WTC11 (cell line): ENCODE measurements around the gene PCED1A. TPM values are rescaled to one million over a fixed set of nuclear protein-coding genes. Genes with fewer than 3 reads are reported as not detected.

Experiments
- ATAC-seq: fragments of 200-7000 bp; cut with Tn5 transposase; 2 replicates; pipeline ENCODE4 v1.10.0; 2021; ENCODE audit warnings: mild to moderate bottlenecking, moderate library complexity
- CTCF ChIA-PET: fragments of 300-600 bp; sonication (Branson Sonifier 250); formaldehyde crosslinking; loops from one replicate; lab custom pipeline; 2021; ENCODE audit warnings: antibody characterized with exemption; lab: Charles Lee
- POLR2A ChIA-PET: fragments of 350-600 bp; sonication (Branson Sonifier 250); formaldehyde crosslinking; loops from one replicate; lab custom pipeline; 2021; ENCODE audit warnings: antibody characterized with exemption; lab: Charles Lee
- DNase-seq: peaks from one replicate; pipeline ENCODE4 v3.0.0; 2021; ENCODE audit warnings: low spot score
- H3K27ac Mint-ChIP-seq: 2 replicates; pipeline ENCODE4 v1.8.0; 2021; ENCODE audit warnings: mixed read lengths
- H3K27me3 Mint-ChIP-seq: 2 replicates; pipeline ENCODE4 v1.8.0; 2021; ENCODE audit warnings: low read depth, mild to moderate bottlenecking, moderate library complexity, mixed read lengths
- H3K36me3 Mint-ChIP-seq: 2 replicates; pipeline ENCODE4 v1.8.0; 2021; ENCODE audit warnings: mixed read lengths
- H3K4me1 Mint-ChIP-seq: 2 replicates; pipeline ENCODE4 v1.8.0; 2022; ENCODE audit warnings: mixed read lengths
- H3K4me3 Mint-ChIP-seq: 2 replicates; pipeline ENCODE4 v1.8.0; 2021; ENCODE audit warnings: mild to moderate bottlenecking, moderate library complexity, mixed read lengths
- H3K9me3 Mint-ChIP-seq: 2 replicates; pipeline ENCODE4 v1.8.0; 2021; ENCODE audit warnings: mixed read lengths
- FOXK1 ChIP-seq: sonication (generic); formaldehyde crosslinking; IDR thresholded peaks from 2 replicates; pipeline ENCODE4 v1.8.0; 2022; ENCODE audit warnings: mild to moderate bottlenecking, moderate library complexity, missing genetic modification reagents
- FOXP1 ChIP-seq: sonication (generic); formaldehyde crosslinking; IDR thresholded peaks from 2 replicates; pipeline ENCODE4 v1.8.0; 2022; ENCODE audit warnings: missing genetic modification reagents, mild to moderate bottlenecking, moderate library complexity, borderline replicate concordance
- GABPB1 ChIP-seq: sonication (generic); formaldehyde crosslinking; IDR thresholded peaks from 2 replicates; pipeline ENCODE4 v1.8.1; 2023; ENCODE audit warnings: mild to moderate bottlenecking, missing genetic modification reagents
- GTF2I ChIP-seq: fragments of 250-450 bp; sonication (Bioruptor Pico); conservative IDR thresholded peaks from 2 replicates; pipeline ENCODE4 v1.4.0; 2021; ENCODE audit warnings: mild to moderate bottlenecking
- HMGA2 ChIP-seq: fragments of 250-450 bp; sonication (Bioruptor Pico); IDR thresholded peaks from 2 replicates; pipeline ENCODE4 v1.4.0; 2021; ENCODE audit warnings: mild to moderate bottlenecking, moderate library complexity
- MXD4 ChIP-seq: fragments of 250-450 bp; sonication (Bioruptor Pico); IDR thresholded peaks from 2 replicates; pipeline ENCODE4 v1.8.0; 2021; ENCODE audit warnings: mild to moderate bottlenecking, moderate library complexity, borderline replicate concordance
- NR1H2 ChIP-seq: sonication (generic); formaldehyde crosslinking; IDR thresholded peaks from 2 replicates; pipeline ENCODE4 v1.9.0; 2021; ENCODE audit warnings: mild to moderate bottlenecking, moderate library complexity, missing genetic modification reagents
- PRRX2 ChIP-seq: fragments of 250-450 bp; sonication (Bioruptor Pico); IDR thresholded peaks from 2 replicates; pipeline ENCODE4 v1.8.0; 2021; ENCODE audit warnings: mild to moderate bottlenecking
- RORB ChIP-seq: fragments of 250-450 bp; sonication (Bioruptor Pico); IDR thresholded peaks from 2 replicates; pipeline ENCODE4 v1.9.0; 2021; ENCODE audit warnings: mild to moderate bottlenecking
- TP53 ChIP-seq: sonication (generic); formaldehyde crosslinking; IDR thresholded peaks from 2 replicates; pipeline ENCODE4 v1.8.1; 2023; ENCODE audit warnings: mild to moderate bottlenecking, missing genetic modification reagents
- ZNF263 ChIP-seq: sonication (generic); formaldehyde crosslinking; IDR thresholded peaks from 2 replicates; pipeline ENCODE4 v1.8.1; 2022; ENCODE audit warnings: low read depth, mild to moderate bottlenecking, moderate library complexity, missing genetic modification reagents
- ZNF396 ChIP-seq: fragments of 250-450 bp; sonication (Bioruptor Pico); IDR thresholded peaks from 2 replicates; pipeline ENCODE4 v1.8.0; 2021; ENCODE audit warnings: mild to moderate bottlenecking, moderate library complexity, borderline replicate concordance
- total RNA-seq: library from RNA; stranded (reverse); gene quantifications from 3 replicates; pipeline ENCODE4 v1.2.3, GENCODE V29; 2021
- TF ChIP-seq, protein P1 (sequence below): sonication (generic); formaldehyde crosslinking; IDR thresholded peaks from 2 replicates; pipeline ENCODE4 v1.8.0; 2023; ENCODE audit warnings: missing genetic modification reagents
- TF ChIP-seq, protein P2 (sequence below): fragments of 250-450 bp; sonication (Bioruptor Pico); IDR thresholded peaks from 2 replicates; pipeline ENCODE4 v1.8.0; 2021; ENCODE audit warnings: mild to moderate bottlenecking
- TF ChIP-seq, protein P3 (sequence below): sonication (generic); formaldehyde crosslinking; IDR thresholded peaks from 2 replicates; pipeline ENCODE4 v1.8.1; 2023; ENCODE audit warnings: mild to moderate bottlenecking, missing genetic modification reagents
- TF ChIP-seq, protein P4 (sequence below): fragments of 200-600 bp; IDR thresholded peaks from 2 replicates; pipeline ENCODE4 v1.8.0; 2022; ENCODE audit warnings: antibody characterized with exemption
- TF ChIP-seq, protein P5 (sequence below): fragments of 250-450 bp; sonication (Bioruptor Pico); IDR thresholded peaks from 2 replicates; pipeline ENCODE4 v1.9.0; 2021; ENCODE audit warnings: mild to moderate bottlenecking
- TF ChIP-seq, protein P6 (sequence below): fragments of 250-450 bp; sonication (Bioruptor Pico); IDR thresholded peaks from 2 replicates; pipeline ENCODE4 v2.1.2; 2022; ENCODE audit warnings: mild to moderate bottlenecking, moderate library complexity
- TF ChIP-seq, protein P7 (sequence below): sonication (generic); formaldehyde crosslinking; IDR thresholded peaks from 2 replicates; pipeline ENCODE4 v1.8.1; 2022; ENCODE audit warnings: mild to moderate bottlenecking, moderate library complexity, missing genetic modification reagents

Gene PCED1A
- total RNA-seq, 1 experiment from 2014 or later: 19.7 TPM

DNA sequence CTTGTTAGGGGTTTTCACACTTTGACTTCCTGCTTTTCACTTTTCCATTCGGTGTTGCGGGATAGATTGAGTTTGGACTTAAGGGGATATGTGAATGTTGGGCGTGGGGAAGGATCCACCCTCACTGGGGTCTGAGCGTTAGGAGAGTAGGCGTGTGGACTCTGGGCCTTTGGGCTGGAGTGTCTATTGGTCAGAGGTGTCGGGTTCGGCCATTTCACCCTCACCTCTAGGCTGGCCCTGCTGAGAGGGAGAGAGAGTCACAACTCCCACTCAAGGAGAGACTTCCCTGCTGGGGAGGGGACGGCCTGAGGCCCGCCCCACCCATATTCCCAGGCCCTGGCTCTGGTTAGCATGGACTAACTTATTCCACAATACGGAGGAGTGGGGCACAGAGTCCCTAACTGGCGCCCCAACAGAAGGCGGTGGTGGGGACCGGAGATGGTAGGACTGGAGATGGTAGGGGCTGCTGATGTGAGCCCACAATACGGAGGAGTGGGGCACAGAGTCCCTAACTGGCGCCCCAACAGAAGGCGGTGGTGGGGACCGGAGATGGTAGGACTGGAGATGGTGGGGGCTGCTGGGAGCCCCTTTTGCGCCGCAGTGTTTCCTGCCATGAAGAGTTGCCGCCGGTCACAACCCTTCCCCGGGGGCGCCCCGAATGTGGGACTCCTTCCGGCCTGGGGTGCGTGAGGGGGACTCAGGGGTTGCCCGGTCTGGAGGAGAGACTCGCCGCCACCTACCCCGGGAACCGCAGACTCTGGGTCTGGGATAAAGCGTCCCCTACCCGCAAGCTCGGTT lies 31.4 kb upstream of the PCED1A start:
- H3K9me3 Mint-ChIP-seq: no peaks in the 10 kb centered on the region
- CTCF ChIA-PET: interaction anchor here (1.0 to 2.6 kb wide), 5 partner anchors 20 to 129 kb away, joined by 3 to 9 read pairs (median 3); no protein-coding TSS in a partner anchor
- TF ChIP-seq FOXK1 (CRISPR knock-in tag) (no peak), TP53 (no peak), HMGA2 (CRISPR knock-in tag) (no peak), GTF2I (CRISPR knock-in tag) (no peak), GABPB1 (CRISPR knock-in tag) (no peak), RORB (CRISPR knock-in tag) (no peak), NR1H2 (CRISPR knock-in tag) (no peak), MXD4 (CRISPR knock-in tag) (no peak), ZNF263 (CRISPR knock-in tag) (no peak), PRRX2 (CRISPR knock-in tag) (no peak), FOXP1 (CRISPR knock-in tag) (no peak), ZNF396 (CRISPR knock-in tag) (no peak)
- TF ChIP-seq, protein P1, sequence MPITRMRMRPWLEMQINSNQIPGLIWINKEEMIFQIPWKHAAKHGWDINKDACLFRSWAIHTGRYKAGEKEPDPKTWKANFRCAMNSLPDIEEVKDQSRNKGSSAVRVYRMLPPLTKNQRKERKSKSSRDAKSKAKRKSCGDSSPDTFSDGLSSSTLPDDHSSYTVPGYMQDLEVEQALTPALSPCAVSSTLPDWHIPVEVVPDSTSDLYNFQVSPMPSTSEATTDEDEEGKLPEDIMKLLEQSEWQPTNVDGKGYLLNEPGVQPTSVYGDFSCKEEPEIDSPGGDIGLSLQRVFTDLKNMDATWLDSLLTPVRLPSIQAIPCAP (CRISPR knock-in tag): no peak
- TF ChIP-seq, protein P2, sequence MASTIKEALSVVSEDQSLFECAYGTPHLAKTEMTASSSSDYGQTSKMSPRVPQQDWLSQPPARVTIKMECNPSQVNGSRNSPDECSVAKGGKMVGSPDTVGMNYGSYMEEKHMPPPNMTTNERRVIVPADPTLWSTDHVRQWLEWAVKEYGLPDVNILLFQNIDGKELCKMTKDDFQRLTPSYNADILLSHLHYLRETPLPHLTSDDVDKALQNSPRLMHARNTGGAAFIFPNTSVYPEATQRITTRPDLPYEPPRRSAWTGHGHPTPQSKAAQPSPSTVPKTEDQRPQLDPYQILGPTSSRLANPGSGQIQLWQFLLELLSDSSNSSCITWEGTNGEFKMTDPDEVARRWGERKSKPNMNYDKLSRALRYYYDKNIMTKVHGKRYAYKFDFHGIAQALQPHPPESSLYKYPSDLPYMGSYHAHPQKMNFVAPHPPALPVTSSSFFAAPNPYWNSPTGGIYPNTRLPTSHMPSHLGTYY (CRISPR knock-in tag): no peak
- TF ChIP-seq, protein P3, sequence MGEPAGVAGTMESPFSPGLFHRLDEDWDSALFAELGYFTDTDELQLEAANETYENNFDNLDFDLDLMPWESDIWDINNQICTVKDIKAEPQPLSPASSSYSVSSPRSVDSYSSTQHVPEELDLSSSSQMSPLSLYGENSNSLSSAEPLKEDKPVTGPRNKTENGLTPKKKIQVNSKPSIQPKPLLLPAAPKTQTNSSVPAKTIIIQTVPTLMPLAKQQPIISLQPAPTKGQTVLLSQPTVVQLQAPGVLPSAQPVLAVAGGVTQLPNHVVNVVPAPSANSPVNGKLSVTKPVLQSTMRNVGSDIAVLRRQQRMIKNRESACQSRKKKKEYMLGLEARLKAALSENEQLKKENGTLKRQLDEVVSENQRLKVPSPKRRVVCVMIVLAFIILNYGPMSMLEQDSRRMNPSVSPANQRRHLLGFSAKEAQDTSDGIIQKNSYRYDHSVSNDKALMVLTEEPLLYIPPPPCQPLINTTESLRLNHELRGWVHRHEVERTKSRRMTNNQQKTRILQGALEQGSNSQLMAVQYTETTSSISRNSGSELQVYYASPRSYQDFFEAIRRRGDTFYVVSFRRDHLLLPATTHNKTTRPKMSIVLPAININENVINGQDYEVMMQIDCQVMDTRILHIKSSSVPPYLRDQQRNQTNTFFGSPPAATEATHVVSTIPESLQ (CRISPR knock-in tag): no peak
- TF ChIP-seq, protein P4, sequence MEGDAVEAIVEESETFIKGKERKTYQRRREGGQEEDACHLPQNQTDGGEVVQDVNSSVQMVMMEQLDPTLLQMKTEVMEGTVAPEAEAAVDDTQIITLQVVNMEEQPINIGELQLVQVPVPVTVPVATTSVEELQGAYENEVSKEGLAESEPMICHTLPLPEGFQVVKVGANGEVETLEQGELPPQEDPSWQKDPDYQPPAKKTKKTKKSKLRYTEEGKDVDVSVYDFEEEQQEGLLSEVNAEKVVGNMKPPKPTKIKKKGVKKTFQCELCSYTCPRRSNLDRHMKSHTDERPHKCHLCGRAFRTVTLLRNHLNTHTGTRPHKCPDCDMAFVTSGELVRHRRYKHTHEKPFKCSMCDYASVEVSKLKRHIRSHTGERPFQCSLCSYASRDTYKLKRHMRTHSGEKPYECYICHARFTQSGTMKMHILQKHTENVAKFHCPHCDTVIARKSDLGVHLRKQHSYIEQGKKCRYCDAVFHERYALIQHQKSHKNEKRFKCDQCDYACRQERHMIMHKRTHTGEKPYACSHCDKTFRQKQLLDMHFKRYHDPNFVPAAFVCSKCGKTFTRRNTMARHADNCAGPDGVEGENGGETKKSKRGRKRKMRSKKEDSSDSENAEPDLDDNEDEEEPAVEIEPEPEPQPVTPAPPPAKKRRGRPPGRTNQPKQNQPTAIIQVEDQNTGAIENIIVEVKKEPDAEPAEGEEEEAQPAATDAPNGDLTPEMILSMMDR: no peak
- TF ChIP-seq, protein P5, sequence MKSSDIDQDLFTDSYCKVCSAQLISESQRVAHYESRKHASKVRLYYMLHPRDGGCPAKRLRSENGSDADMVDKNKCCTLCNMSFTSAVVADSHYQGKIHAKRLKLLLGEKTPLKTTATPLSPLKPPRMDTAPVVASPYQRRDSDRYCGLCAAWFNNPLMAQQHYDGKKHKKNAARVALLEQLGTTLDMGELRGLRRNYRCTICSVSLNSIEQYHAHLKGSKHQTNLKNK (CRISPR knock-in tag): no peak
- TF ChIP-seq, protein P6, sequence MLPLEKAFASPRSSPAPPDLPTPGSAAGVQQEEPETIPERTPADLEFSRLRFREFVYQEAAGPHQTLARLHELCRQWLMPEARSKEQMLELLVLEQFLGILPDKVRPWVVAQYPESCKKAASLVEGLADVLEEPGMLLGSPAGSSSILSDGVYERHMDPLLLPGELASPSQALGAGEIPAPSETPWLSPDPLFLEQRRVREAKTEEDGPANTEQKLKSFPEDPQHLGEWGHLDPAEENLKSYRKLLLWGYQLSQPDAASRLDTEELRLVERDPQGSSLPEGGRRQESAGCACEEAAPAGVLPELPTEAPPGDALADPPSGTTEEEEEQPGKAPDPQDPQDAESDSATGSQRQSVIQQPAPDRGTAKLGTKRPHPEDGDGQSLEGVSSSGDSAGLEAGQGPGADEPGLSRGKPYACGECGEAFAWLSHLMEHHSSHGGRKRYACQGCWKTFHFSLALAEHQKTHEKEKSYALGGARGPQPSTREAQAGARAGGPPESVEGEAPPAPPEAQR (CRISPR knock-in tag): no peak
- TF ChIP-seq, protein P7, sequence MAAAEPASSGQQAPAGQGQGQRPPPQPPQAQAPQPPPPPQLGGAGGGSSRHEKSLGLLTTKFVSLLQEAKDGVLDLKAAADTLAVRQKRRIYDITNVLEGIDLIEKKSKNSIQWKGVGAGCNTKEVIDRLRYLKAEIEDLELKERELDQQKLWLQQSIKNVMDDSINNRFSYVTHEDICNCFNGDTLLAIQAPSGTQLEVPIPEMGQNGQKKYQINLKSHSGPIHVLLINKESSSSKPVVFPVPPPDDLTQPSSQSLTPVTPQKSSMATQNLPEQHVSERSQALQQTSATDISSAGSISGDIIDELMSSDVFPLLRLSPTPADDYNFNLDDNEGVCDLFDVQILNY: no peak
- TF ChIP-seq, all 79 proteins: peak for 0
- H3K4me1 Mint-ChIP-seq: peaks cover 30% of the 10 kb centered on the region
- ATAC-seq (peak; percentile 10), DNase-seq (no peak)
- POLR2A ChIA-PET: interaction anchor here (0.6 to 1.4 kb wide), 2 partner anchors 174 to 261 kb away, joined by 3 read pairs; partner anchors contain the start of gene MRPS26
- H3K27me3 Mint-ChIP-seq: peaks cover 21% of the 10 kb centered on the region
- no peak overlapping the region for H3K27ac Mint-ChIP-seq
- peak overlapping the region; percentile 85 for H3K4me3 Mint-ChIP-seq
- peaks cover 3% of the 10 kb centered on the region for H3K36me3 Mint-ChIP-seq
